ENCODE data around the gene MRC1.

Gene MRC1

DNA sequence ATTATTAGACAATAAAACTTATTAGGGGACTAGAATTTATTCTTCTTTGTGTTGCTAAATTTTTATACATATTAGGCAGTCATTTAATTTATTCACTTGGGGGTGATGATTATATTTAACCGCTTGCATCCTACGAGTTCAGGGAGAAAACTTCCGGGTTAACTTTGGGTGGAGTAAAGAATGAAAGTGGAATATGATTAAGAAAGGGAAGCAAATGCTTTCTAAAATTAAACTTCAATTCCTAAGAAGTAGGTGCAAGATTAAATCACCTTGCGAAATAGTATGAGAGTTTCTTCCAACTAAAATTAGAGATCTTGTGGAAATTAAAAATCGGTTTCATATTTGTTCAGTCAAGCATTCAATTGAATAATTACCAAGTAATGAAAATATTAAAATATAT lies 33.5 kb downstream of the MRC1 start:
- Histone ChIP-seq H3K9me2 (ENCODE audit: low read depth, low read length) (no peaks in the 10 kb centered on the region), H3K4me2 (ENCODE audit: low read length) (no peak overlapping the region), H4K20me1 (ENCODE audit: insufficient read depth, low read length) (no peaks in the 10 kb centered on the region), H3K27ac (ENCODE audit: low read depth, low read length, poor library complexity, severe bottlenecking) (no peak overlapping the region), H3K36me3 (ENCODE audit: insufficient read depth, low read length) (no peaks in the 10 kb centered on the region), H2AFZ (ENCODE audit: low read length) (no peak overlapping the region), H3K9me3 (ENCODE audit: low read length) (no peaks in the 10 kb centered on the region), H3K4me3 (ENCODE audit: low read depth, low read length, poor library complexity, severe bottlenecking) (no peak overlapping the region), H3F3A (ENCODE audit: insufficient read depth, low read length) (no peaks in the 10 kb centered on the region), H3K4me1 (ENCODE audit: insufficient read depth, low read length, severe bottlenecking) (no peaks in the 10 kb centered on the region), H3K27me3 (ENCODE audit: insufficient read depth, low read length) (no peaks in the 10 kb centered on the region), H3K79me2 (ENCODE audit: insufficient read depth, low read length) (no peaks in the 10 kb centered on the region), H3K9ac (ENCODE audit: low read length) (no peak overlapping the region)
- no peak for TF ChIP-seq EZH2 (IDR thresholded peaks at IDR 0.05; ENCODE audit: borderline replicate concordance, low read length)

DNA sequence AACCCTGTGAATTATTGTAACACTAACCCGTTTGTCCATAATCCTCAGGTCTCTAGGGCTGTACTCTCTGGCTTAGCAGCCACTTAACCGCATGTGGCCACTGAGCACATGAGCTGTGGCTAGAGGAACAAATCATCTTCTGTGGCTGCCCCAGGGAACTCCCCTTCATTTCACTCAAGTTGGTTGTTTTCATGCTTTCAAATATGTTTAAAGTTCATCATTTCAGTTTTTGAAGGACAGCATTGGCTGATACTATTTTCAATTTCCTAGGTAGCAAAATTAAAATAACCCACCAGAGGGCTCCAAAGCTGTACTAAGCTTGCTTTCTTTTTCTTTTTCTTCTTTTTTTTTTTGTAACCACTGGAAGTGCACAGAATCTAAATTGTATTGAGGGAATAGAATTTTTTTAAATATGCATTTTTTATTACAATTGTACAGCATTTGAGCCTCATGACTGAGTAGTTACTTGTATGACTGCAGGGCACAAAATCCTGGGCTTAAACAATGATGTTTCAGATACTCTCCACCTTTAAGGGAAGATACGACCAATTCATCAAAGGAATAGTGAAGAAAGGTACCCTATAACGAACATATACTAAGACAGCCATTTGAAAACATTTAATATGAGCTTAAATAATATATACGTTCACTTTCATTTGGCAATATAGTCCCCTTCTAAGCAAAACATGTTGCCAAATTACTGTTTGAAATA lies 38.6 kb downstream of the MRC1 start:
- H3K36me3 ChIP-seq (ENCODE audit: insufficient read depth, low read length) = no peaks in the 10 kb centered on the region
- no peaks in the 10 kb centered on the region for H3K4me1 ChIP-seq (ENCODE audit: insufficient read depth, low read length, severe bottlenecking)
- TF ChIP-seq EZH2 (IDR thresholded peaks at IDR 0.05; ENCODE audit: borderline replicate concordance, low read length) (no peak), CTCF (IDR thresholded peaks at IDR 0.05; ENCODE audit: low read length) (peak; percentile 49)
- no peak overlapping the region for H3K4me3 ChIP-seq (ENCODE audit: low read depth, low read length, poor library complexity, severe bottlenecking)
- no peaks in the 10 kb centered on the region for H3K9me3 ChIP-seq (ENCODE audit: low read length)
- H4K20me1 ChIP-seq (ENCODE audit: insufficient read depth, low read length) = no peaks in the 10 kb centered on the region
- H3K27ac ChIP-seq (ENCODE audit: low read depth, low read length, poor library complexity, severe bottlenecking) = no peak overlapping the region
- no peaks in the 10 kb centered on the region for H3F3A ChIP-seq (ENCODE audit: insufficient read depth, low read length)
- no peak overlapping the region for H3K9ac ChIP-seq (ENCODE audit: low read length)
- no peaks in the 10 kb centered on the region for H3K9me2 ChIP-seq (ENCODE audit: low read depth, low read length)
- no peak overlapping the region for H3K4me2 ChIP-seq (ENCODE audit: low read length)
- H3K27me3 ChIP-seq (ENCODE audit: insufficient read depth, low read length) = no peaks in the 10 kb centered on the region
- H3K79me2 ChIP-seq (ENCODE audit: insufficient read depth, low read length) = no peaks in the 10 kb centered on the region
- no peak overlapping the region for H2AFZ ChIP-seq (ENCODE audit: low read length)

DNA sequence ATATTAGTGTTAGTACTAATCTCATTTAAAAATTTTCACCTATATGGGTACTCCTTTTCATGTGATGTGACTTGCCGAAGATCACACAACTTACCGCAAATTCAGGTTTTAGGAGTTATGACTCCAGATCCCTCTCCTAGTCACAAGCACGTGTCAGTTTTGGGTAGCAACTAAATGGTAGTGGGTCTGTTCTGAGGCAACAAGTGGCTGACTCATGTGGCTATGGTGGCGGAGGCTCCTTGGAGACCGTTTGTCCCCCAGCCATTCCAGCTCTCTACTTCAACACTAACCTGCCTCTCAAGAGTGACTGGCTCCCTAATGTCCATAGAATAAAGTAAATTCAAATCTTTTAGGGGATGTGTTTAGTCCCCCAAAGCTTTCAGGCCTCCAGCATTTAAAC lies 39.5 kb downstream of the MRC1 start:
- Histone ChIP-seq H4K20me1 (ENCODE audit: insufficient read depth, low read length) (no peaks in the 10 kb centered on the region), H3K27ac (ENCODE audit: low read depth, low read length, poor library complexity, severe bottlenecking) (no peak overlapping the region), H3F3A (ENCODE audit: insufficient read depth, low read length) (no peaks in the 10 kb centered on the region), H3K9ac (ENCODE audit: low read length) (no peak overlapping the region), H3K9me3 (ENCODE audit: low read length) (no peaks in the 10 kb centered on the region), H3K4me1 (ENCODE audit: insufficient read depth, low read length, severe bottlenecking) (no peaks in the 10 kb centered on the region), H3K27me3 (ENCODE audit: insufficient read depth, low read length) (no peaks in the 10 kb centered on the region), H3K4me3 (ENCODE audit: low read depth, low read length, poor library complexity, severe bottlenecking) (no peak overlapping the region), H3K9me2 (ENCODE audit: low read depth, low read length) (no peaks in the 10 kb centered on the region), H3K36me3 (ENCODE audit: insufficient read depth, low read length) (no peaks in the 10 kb centered on the region), H3K4me2 (ENCODE audit: low read length) (no peak overlapping the region), H2AFZ (ENCODE audit: low read length) (no peak overlapping the region), H3K79me2 (ENCODE audit: insufficient read depth, low read length) (no peaks in the 10 kb centered on the region)
- no peak for TF ChIP-seq EZH2 (IDR thresholded peaks at IDR 0.05; ENCODE audit: borderline replicate concordance, low read length)
- TF ChIP-seq CTCF (IDR thresholded peaks at IDR 0.05; ENCODE audit: low read length) = no peak

DNA sequence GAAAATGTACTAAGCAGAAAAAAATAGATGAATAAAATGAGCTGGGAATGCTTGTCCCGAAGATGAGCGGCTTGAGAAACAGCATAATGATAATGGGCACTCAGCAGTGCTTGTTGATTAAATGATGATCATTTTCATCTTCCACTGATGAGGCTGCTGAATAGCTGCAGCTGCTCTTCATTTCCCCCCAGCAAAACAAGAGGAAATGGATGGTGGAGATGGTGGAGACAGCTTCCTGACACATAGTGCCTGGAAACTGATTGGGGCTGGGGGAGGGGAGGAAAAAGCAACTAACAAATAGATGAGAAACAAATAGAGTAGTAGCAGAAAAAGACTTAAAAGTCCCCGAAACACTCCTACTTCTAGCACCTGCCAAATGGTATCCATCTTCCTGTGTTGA lies 41.4 kb downstream of the MRC1 start:
- Histone ChIP-seq H3F3A (ENCODE audit: insufficient read depth, low read length) (no peaks in the 10 kb centered on the region), H3K4me1 (ENCODE audit: insufficient read depth, low read length, severe bottlenecking) (no peaks in the 10 kb centered on the region), H3K27me3 (ENCODE audit: insufficient read depth, low read length) (no peaks in the 10 kb centered on the region), H3K27ac (ENCODE audit: low read depth, low read length, poor library complexity, severe bottlenecking) (no peak overlapping the region), H3K9me2 (ENCODE audit: low read depth, low read length) (no peaks in the 10 kb centered on the region), H4K20me1 (ENCODE audit: insufficient read depth, low read length) (no peaks in the 10 kb centered on the region), H3K4me2 (ENCODE audit: low read length) (no peak overlapping the region), H3K36me3 (ENCODE audit: insufficient read depth, low read length) (no peaks in the 10 kb centered on the region), H2AFZ (ENCODE audit: low read length) (no peak overlapping the region), H3K4me3 (ENCODE audit: low read depth, low read length, poor library complexity, severe bottlenecking) (no peak overlapping the region), H3K9me3 (ENCODE audit: low read length) (no peaks in the 10 kb centered on the region), H3K79me2 (ENCODE audit: insufficient read depth, low read length) (no peaks in the 10 kb centered on the region), H3K9ac (ENCODE audit: low read length) (no peak overlapping the region)
- TF ChIP-seq CTCF (IDR thresholded peaks at IDR 0.05; ENCODE audit: low read length) (no peak), EZH2 (IDR thresholded peaks at IDR 0.05; ENCODE audit: borderline replicate concordance, low read length) (no peak)

Data from OCI-LY1 (cell line).